Peyer's patch (tissue), 4 donors: ENCODE results near the gene HDC. TPM values are rescaled to one million over a fixed set of nuclear protein-coding genes. Genes with fewer than 3 reads are reported as not detected.

Experiments used
- DNase-seq, 3 donors: peaks; one replicate each; pipeline ENCODE4 v3.0.0-alpha.2; 2017 to 2019
- H3K27ac ChIP-seq, 4 donors: fragments of 200-600 bp; sonication (generic); one replicate each; pipeline ENCODE4 v1.5.1; 2016 to 2019
- H3K27me3 ChIP-seq, 2 donors: fragments of 200-600 bp; sonication (generic); one replicate each; pipeline ENCODE4 v1.5.1; 2019
- H3K36me3 ChIP-seq, 3 donors: fragments of 200-600 bp; sonication (generic); one replicate each; pipeline ENCODE4 v1.5.1; 2016 to 2019
- H3K4me1 ChIP-seq, 4 donors: fragments of 200-600 bp; sonication (generic); one replicate each; pipeline ENCODE4 v1.5.1; 2016 to 2019
- H3K4me3 ChIP-seq, 4 donors: fragments of 200-600 bp; sonication (generic); 1 replicate in 3 of 4; 2 replicates in 1 of 4; pipeline ENCODE4 v1.5.1; 2016 to 2019; ENCODE audit warnings: mild to moderate bottlenecking in 1 of 4
- H3K9me3 ChIP-seq, 4 donors: fragments of 200-600 bp; sonication (generic); one replicate each; pipeline ENCODE4 v1.5.1; 2016 to 2019; ENCODE audit warnings: mild to moderate bottlenecking in 1 of 4
- CTCF ChIP-seq, 6 experiments: fragments of 450-650 bp in 4 of 6; fragments of 200-600 bp in 2 of 6; sonication (generic) in 1 of 6; IDR thresholded peaks; one replicate each; pipeline ENCODE4 v1.5.1; 2017 to 2019; ENCODE audit warnings: antibody characterized with exemption in 6 of 6, mild to moderate bottlenecking in 3 of 6, moderate library complexity in 1 of 6
- POLR2A ChIP-seq, 2 donors: fragments of 450-650 bp; IDR thresholded peaks; one replicate each; pipeline ENCODE4 v1.5.1; 2017; ENCODE audit warnings: antibody characterized with exemption in 2 of 2, mild to moderate bottlenecking in 2 of 2, moderate library complexity in 2 of 2
- small RNA-seq, 2 donors: library from RNA; depleted of rRNA; stranded (forward); fragments of <200 nt; gene quantifications; one replicate each; pipeline ENCODE3, GENCODE V24; 2016
- total RNA-seq, 4 donors: library from RNA; depleted of rRNA; stranded (reverse); fragments of >200 nt; gene quantifications; one replicate each; pipeline ENCODE4 v1.1.0, GENCODE V29; 2016

The HDC gene
- total RNA-seq, 4 donors from 2014 or later: 0.80 to 21.5 (median 1.2) TPM; not detected in 1

- no peaks in the 10 kb centered on the region for H3K9me3 ChIP-seq
- H3K4me1 ChIP-seq: peaks cover 0 to 13% (median 0%) of the 10 kb centered on the region in 4 donors
- no peak overlapping the region for H3K4me3 ChIP-seq
- no peak for TF ChIP-seq POLR2A (IDR thresholded peaks at IDR 0.05)
- no peak for TF ChIP-seq CTCF (IDR thresholded peaks at IDR 0.05)
- no peak for DNase-seq
- H3K27me3 ChIP-seq: no peaks in the 10 kb centered on the region
- H3K36me3 ChIP-seq: peaks cover 0 to 7% (median 0%) of the 10 kb centered on the region in 3 donors
- no peak overlapping the region for H3K27ac ChIP-seq
Observed at GRCh38 chr15:50192926-50193620, 72.5 kb downstream of the HDC start.

GRCh38 chr15:50192164-50192563 is 73.4 kb downstream of the HDC start:
- no peak for DNase-seq
- TF ChIP-seq CTCF (IDR thresholded peaks at IDR 0.05): no peak
- TF ChIP-seq POLR2A (IDR thresholded peaks at IDR 0.05): no peak

More at GRCh38 chr15:50192164-50192563, 73.4 kb downstream of the HDC start:
- H3K27me3 ChIP-seq: no peaks in the 10 kb centered on the region
- no peak overlapping the region for H3K27ac ChIP-seq
- H3K36me3 ChIP-seq: no peaks in the 10 kb centered on the region
- peaks cover 0 to 13% (median 0%) of the 10 kb centered on the region in 4 donors for H3K4me1 ChIP-seq
- H3K4me3 ChIP-seq: no peak overlapping the region
- no peaks in the 10 kb centered on the region for H3K9me3 ChIP-seq

Small RNAs within 50 kb of the gene (small RNA-seq; reads per million reads assigned to genes)
- gene RF00019: 0 reads per million in 2 donors

Other genes starting within 250 kb of the HDC start
- 10 to 100 TPM in 2 of 4 donors, 1 to 10 TPM in 2; 1.4 to 13.2 (median 8.7) TPM for gene ATP8B4, start 146.5 kb downstream of the HDC start, total RNA-seq
- 10 to 100 TPM in 3 of 4 donors, 1 to 10 TPM in 1; 8.3 to 47.9 (median 32.3) TPM for gene SLC27A2, start 83.5 kb downstream of the HDC start, total RNA-seq
- gene GABPB1, start 89.5 kb upstream of the HDC start, total RNA-seq: 10 to 100 TPM; 13.8 to 16.3 (median 15.7) TPM
- 100 to 1,000 TPM in 1 of 4 donors, 10 to 100 TPM in 3; 49.9 to 130 (median 57.1) TPM for gene USP8, start 158.7 kb upstream of the HDC start, total RNA-seq